HG02973 (cell line): ENCODE results near the gene SSTR5.

Experiments
- ATAC-seq: cut with Tn5 transposase; IDR thresholded peaks from one replicate; pipeline ENCODE4 v1.9.1; 2021; ENCODE audit warnings: moderate library complexity; ENCODE audit not compliant: unreplicated experiment

The SSTR5 gene

DNA sequence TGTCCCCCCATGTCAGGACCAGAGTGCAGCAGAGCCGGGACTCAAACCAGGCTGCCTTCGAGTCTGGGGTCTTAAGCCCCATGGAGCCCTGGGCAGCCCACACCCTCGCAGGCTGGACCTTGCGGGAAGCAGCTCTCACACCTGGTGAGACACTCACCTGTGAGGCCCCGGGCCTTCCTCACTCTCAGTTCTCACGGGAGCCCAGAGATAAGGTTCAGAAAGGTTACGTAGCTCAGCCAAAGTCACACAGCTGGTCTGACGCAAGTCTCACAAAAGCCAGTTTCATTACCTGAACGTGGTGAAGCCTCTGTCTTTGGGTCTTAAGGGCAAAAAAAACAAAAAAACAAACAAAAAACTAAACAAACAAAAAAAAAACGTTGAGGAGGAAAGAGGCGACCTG lies 32.8 kb upstream of the SSTR5 start:
- no peak for ATAC-seq

DNA sequence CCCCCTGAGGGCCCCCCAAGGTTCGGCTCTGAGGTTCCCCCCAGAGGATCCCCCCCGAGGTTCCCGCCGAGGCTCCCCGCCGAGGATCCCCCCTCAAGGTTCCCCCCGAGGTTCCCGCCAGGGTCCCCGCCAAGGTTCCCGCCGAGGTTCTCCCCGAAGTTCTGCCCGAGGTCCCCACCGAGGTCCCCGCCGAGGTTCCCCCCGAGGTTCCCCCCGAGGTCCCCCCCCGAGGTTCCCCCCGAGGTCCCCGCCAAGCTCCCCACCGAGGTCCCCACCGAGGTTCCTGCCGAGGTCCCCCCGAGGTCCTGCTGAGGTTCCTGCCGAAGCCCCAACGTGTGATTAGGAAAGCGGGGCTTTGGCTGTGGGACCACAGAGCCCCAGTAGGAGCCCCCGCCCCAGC lies 32.2 kb upstream of the SSTR5 start:
- no peak for ATAC-seq

DNA sequence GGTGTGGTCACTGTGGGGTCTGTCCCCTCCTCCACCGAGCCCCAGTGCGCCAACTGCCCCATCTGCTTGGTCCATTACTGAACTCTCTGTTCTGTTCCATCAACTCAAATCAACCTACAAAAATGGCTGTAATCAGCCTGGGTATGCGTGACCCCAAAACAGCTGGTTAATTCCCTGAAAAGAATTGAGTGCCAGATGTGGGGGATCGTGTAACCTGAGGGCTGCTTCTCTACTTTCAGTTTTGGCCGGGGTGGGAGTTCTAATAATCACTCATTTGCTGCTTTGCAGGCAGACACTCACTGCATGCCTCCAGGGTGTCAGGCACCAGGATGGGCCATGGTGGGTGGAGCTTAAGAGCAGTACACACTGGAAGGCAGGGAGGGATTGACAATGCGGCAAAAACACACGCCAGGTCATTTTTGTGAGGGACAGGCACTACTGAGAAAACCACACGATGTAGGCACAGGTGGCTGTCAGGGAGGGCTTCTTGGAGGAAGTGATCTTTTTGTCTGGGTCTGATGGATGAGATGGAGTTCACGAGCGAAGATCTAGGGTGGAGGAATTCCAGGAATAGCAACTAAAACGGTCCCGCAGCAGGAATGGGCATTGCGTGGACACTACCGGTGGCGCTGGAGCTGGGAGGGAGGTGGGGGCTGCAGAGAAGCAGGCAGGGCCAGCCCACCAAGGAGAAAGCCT lies 30.4 kb upstream of the SSTR5 start:
- ATAC-seq, result no peak

GRCh38 chr16:1042866-1043265 lies 29.7 kb upstream of the SSTR5 start:
- no peak for ATAC-seq

GRCh38 chr16:1043881-1044451 lies 28.6 kb upstream of the SSTR5 start:
- ATAC-seq, result no peak

GRCh38 chr16:1044460-1045309 lies 27.9 kb upstream of the SSTR5 start:
- no peak for ATAC-seq

DNA sequence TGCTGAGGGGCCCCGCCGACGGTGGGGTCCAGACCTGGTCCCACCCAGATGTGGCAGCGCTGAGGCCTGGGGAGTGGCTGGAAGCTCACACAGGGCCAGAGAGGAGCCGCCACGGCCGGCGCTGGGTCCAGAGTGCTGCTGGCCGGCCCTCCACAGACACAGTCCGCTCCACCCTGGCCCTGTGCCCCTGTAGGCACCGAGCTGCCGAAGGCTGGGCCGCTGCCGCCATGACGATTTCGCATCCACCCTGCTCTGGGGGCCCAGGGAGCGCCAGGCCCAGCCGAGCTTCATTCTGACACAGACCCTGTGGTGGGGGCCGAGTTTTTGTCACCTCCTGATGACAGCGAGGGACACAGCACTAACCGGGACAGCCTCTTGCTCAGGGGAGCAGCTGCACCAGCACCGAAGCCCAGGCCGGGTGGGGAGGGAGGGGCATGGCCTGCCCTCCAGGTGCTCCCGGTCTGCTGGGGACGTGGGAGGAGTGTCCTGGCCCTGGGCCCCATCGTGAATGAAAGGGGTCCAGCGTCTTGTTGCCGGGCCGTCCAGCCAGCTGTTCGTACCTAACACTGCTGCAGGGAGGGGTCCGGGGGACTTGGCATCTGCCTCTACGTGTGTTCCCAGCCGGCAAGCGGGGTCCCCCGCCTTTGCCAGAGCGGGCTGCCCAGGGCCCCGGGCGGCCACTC lies 27.1 kb upstream of the SSTR5 start:
- ATAC-seq, result no peak

DNA sequence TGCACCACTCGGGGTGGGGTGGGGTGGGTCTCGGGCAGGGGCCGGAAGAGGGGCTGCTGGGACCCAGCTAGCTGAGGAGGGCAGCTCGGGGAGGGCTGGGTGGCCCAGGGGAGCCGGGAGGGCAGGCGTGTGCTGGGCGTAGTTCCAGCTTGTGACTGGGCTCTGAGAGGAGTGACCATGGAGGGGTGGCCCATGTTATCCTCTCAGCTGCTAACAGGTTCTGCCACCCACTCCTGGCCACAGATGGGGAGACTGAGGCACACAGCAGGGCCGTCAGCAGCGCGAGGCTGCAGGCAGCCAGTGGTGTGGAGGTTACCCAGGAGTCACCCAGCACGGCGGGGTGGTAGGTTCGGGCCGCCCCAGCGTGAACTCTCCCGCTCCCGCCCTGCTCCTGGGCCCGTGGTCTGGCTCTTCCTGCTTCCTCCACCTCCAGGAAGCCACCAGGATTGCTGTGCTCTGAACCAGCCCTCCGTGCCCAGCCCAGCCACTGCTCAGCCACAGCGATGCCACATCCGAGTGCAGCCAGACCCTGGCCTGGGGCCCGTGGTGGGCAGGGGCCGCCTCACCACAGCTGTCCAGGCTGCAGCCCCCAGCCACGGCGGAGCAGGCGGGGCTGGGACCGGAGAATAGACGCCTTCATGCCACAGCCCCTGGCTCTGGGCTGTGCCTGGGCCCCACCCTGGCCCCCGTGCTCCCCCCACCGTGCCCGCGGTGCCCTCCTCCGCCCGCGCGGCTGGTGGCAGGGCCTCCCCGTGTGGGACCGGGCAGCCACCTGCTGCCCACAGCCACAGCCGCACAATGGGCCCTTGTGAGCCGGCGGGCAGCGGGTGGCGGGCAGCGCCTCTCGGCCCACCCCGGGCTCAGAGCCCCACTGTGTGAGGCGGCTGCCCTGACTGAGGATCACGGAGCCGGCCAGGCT lies 26.3 kb upstream of the SSTR5 start:
- ATAC-seq, result no peak

- no peak for ATAC-seq
Observed at GRCh38 chr16:1047123-1047522, 25.4 kb upstream of the SSTR5 start.

DNA sequence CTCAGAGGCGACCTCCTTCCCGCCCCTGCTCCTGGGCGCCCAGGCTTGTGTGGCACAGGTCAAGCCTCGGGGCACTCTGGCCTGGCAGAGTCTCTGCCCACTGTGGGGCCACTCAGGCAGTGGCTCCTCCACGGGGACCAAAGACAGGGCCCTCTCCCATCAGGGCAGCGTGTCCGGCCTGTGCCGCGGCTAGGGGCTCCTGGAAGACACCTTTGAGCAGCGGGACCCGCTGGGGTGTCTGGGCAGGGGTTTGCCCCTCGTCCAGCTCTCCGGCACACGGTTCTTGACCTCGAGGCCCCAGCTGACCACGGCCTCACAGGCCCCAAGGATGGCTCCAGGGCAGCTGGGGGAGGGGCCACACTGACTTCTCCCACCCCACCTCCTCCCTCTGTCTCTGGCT lies 24.7 kb upstream of the SSTR5 start:
- ATAC-seq, result no peak

DNA sequence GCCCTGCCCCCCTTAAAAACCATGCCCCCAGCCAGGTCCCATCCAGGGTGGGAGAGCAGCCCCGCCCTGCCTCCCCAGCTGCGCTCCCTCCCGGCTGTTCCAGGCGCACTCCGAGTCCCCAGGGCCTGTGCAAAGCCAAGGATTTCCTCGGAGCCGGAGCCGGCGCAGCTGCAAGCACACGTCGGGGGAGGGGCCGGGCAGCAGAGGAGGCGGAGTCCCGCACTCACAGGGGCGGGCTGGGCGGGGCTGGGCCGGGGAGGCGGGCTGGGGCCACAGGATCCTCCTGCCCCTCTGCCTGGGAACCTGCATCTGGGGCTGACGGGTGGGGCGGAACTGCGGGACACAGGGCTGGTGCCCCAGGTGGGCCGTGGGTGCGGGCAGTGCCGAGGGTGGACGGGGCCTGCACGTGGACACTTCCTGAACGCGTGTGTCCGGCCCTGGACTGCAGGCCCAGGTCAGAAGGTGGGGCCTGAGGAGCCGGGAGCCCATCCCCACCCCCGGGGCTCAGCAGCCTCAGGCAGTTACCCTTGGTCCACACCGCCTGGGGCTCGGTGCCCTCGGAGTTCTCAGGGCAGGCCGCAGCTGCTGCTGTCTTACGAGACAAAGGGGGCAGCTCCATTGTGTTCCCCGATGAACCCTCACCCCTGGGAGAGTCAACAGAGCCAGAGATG lies 24.0 kb upstream of the SSTR5 start:
- ATAC-seq, result no peak

DNA sequence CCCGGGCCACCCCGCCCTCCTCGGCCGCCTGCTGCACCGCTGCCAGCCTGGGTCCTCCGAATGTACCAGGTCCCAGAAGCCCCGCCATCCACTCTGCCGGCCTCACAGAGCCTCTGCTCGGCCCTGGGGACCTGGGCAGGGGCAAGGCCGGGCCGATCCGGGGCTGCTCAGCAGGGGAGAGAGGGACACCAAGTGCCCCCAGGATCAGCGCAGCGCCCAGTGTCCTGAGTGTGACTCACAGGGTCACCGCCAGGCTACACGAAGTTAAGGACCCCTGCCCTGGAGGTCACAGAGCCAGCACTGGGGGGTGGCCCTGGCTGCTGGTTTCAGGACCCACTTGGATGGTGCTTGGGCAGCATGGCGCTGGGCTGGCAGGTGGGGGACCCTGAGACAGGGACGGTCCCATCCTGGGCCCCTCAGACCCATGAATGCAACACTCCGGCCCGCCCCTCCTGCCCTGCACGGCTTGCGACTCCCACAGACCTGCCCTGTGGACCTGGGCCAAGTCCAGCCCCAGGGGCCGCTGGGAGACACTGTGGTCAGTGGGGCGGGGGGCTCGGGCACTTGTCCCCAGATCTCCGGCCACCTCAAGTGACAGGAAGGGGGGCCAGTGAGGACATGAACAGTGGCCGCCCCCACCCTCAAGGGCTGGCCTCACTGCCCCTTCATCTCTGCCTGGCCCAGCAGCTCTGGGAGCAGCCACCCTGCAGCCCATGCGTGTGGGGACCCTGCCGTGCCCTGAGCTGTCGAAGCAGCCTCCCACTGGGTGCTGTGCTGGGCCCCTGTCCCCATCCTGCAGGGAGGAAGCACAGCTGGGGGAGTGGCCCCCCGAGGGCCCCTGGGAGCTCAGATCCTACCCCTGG lies 23.2 kb upstream of the SSTR5 start:
- ATAC-seq, result no peak

DNA sequence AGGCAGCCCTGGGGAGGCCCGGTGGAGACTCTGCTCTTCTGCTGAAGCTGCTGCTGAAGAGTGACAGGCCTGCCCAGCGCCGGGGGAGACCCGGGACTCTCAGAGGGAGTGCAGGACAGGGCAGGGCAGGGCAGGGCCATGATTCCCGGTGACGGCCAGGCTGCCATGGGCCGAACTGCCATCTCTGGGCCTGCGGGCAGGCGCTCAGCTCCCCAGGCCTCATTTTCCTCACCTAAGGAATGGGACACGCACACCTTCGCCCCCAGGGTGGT lies 22.6 kb upstream of the SSTR5 start:
- ATAC-seq, result no peak

GRCh38 chr16:1050516-1050915 lies 22.0 kb upstream of the SSTR5 start:
- no peak for ATAC-seq

- ATAC-seq, result no peak
Observed at GRCh38 chr16:1050921-1051320, 21.6 kb upstream of the SSTR5 start.

- no peak for ATAC-seq
Observed at GRCh38 chr16:1051446-1051845, 21.1 kb upstream of the SSTR5 start.

DNA sequence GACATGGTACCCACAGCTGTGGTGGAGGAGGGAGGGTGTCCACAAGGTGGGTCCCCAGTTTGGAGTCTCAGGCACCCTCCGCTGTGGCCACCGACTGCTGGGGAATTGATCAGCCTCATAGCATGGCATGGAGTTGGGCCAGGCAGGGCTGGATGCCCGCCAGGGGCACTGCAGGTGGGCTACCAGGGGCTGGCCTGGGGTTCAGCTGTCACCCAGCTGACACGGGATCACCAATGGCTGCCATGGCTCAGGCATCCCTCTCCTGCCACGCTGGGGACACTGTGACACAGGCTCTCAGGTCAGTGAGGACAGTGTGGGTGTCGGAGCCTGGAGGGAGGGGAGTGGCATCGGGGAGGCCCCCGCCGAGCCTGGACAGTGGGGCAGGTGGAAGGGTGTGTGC lies 19.8 kb upstream of the SSTR5 start:
- ATAC-seq, result no peak

DNA sequence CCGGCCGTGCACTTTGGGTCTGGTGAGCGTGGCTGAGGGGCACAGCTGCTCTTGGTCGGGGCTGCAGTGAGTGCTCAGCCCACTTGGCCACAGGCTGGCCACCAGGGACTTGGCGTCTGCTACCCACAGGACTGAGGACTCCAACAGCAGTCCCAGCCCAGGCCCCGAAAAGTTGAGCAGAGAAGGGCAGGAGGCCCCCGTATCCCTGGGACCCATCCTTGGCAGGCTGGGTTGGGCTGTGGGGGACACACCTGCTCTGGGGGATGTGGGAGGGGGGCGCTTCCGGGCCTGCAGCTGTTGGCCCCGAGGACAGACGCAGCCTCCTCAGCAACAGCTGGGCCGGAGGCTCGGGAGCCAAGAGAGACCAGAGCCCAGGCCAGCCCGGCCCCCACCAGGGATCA lies 19.4 kb upstream of the SSTR5 start:
- ATAC-seq, result no peak

- no peak for ATAC-seq
Observed at GRCh38 chr16:1053700-1054368, 18.7 kb upstream of the SSTR5 start.
